ENCODE measurements around the gene SLC25A13.

Gene SLC25A13

GRCh38 chr7:96314402-96315124, 7.3 kb downstream of the SLC25A13 start:
- no peaks in the 10 kb centered on the region for H3K27me3 Mint-ChIP-seq
- DNase-seq (ENCODE audit: low spot score in 2 of 2): no peak
- no peak overlapping the region for H3K27ac Mint-ChIP-seq
- no peak for ATAC-seq (ENCODE audit: low read depth)
- H3K4me3 Mint-ChIP-seq: no peak overlapping the region
- peaks cover 21% of the 10 kb centered on the region for H3K36me3 Mint-ChIP-seq
- H3K9me3 Mint-ChIP-seq: no peaks in the 10 kb centered on the region
- peaks cover 38% of the 10 kb centered on the region for H3K4me1 Mint-ChIP-seq

GRCh38 chr7:96313940-96314339, 8.0 kb downstream of the SLC25A13 start:
- ATAC-seq (ENCODE audit: low read depth) (no peak), DNase-seq (ENCODE audit: low spot score in 2 of 2) (no peak)
- Mint-ChIP-seq H3K27me3 (no peaks in the 10 kb centered on the region), H3K4me1 (peaks cover 39% of the 10 kb centered on the region), H3K36me3 (peaks cover 21% of the 10 kb centered on the region), H3K4me3 (no peak overlapping the region), H3K27ac (no peak overlapping the region), H3K9me3 (no peaks in the 10 kb centered on the region)

- Mint-ChIP-seq H3K4me1 (peaks cover 42% of the 10 kb centered on the region), H3K36me3 (peaks cover 18% of the 10 kb centered on the region), H3K27ac (no peak overlapping the region), H3K9me3 (no peaks in the 10 kb centered on the region), H3K4me3 (no peak overlapping the region), H3K27me3 (no peaks in the 10 kb centered on the region)
- DNase-seq (ENCODE audit: low spot score in 2 of 2): no peak
- ATAC-seq (ENCODE audit: low read depth): no peak
Measured at GRCh38 chr7:96312502-96312901, 9.4 kb downstream of the SLC25A13 start.

GRCh38 chr7:96311967-96312366, 9.9 kb downstream of the SLC25A13 start:
- peaks cover 41% of the 10 kb centered on the region for H3K4me1 Mint-ChIP-seq
- H3K27me3 Mint-ChIP-seq: no peaks in the 10 kb centered on the region
- peak overlapping the region; percentile 38 for H3K27ac Mint-ChIP-seq
- ATAC-seq (ENCODE audit: low read depth) (no peak), DNase-seq (ENCODE audit: low spot score in 2 of 2) (no peak)
- H3K36me3 Mint-ChIP-seq: peaks cover 18% of the 10 kb centered on the region
- no peak overlapping the region for H3K4me3 Mint-ChIP-seq
- no peaks in the 10 kb centered on the region for H3K9me3 Mint-ChIP-seq

- no peaks in the 10 kb centered on the region for H3K27me3 Mint-ChIP-seq
- DNase-seq (ENCODE audit: low spot score in 2 of 2): no peak
- H3K27ac Mint-ChIP-seq: no peak overlapping the region
- peaks cover 47% of the 10 kb centered on the region for H3K4me1 Mint-ChIP-seq
- H3K36me3 Mint-ChIP-seq: peaks cover 18% of the 10 kb centered on the region
- ATAC-seq (ENCODE audit: low read depth): no peak
- no peak overlapping the region for H3K4me3 Mint-ChIP-seq
- H3K9me3 Mint-ChIP-seq: no peaks in the 10 kb centered on the region
Measured at GRCh38 chr7:96310110-96310509, 11.8 kb downstream of the SLC25A13 start.

GRCh38 chr7:96308950-96309263, 13.0 kb downstream of the SLC25A13 start:
- Mint-ChIP-seq H3K27ac (peak overlapping the region; percentile 22), H3K4me3 (no peak overlapping the region), H3K9me3 (no peaks in the 10 kb centered on the region), H3K4me1 (peaks cover 42% of the 10 kb centered on the region), H3K27me3 (no peaks in the 10 kb centered on the region), H3K36me3 (peaks cover 16% of the 10 kb centered on the region)
- ATAC-seq (ENCODE audit: low read depth) (no peak), DNase-seq (ENCODE audit: low spot score in 2 of 2) (no peak)

DNA sequence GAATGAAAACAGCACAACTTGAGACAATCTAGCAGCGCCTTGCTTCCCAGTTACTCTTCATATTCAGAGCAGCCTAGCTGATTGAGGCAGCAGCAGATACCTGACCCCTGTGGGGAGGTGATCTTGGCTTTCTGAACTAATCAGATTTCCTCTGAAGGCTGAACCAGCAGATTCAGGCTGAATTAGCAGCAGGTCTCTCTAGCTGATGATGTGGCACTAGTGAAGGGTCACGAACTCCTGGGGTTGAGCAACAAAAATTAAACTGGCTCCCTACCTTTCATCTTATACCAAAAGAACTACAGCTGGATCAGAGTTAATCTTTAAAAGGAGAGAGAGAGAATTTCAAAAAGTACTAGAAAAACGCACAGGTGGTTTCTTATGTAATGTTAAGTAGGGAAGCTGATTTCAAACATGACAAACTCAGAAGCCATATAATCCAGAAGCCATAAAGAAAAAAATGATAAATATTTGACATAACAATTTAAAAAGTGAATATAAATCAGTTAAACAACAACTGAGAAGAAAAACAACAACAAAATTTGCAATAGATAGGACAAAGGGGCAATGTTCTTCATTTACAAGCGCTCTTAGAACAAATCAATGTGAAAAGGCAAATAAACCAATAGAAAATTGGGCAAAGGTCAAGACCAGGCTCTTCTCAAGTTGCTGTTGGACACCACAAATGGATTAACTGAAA, 13.5 kb downstream of the SLC25A13 start:
- H3K27ac Mint-ChIP-seq: peak overlapping the region; percentile 22

DNA sequence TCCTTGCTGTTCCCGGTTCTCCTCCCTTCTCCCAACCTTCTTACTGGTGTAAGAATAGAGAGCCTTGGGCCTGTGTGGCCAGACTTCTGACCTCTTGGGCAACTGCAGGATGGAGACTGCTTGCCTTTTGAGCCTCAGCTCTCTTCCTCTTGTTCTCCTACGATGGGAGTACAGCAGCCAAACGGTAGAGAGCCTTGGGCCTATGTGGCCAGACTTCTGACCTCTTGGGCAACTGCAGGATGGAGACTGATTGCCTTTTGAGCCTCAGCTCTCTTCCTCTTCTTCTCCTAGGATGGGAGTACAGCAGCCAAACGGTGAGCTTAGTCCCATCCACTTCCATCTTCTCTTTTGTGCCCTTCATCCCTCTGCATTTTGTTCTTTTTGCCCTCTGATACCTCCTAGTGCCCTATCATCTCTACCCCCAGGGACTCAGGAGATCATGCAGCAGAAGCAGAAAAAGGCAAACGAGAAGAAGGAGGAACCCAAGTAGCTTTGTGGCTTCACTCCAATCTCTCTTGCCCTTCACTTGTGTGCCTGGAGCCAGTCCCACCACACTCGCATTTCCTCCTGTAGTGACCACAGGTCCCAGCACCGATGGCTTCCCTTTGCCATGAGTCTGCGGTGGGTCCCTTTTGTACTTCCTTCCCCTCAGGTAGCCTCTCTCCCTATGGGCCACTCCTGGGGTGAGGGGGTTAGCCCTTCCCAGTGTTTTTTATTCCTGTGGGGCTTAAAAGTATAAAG, 15.3 kb downstream of the SLC25A13 start:
- ATAC-seq (ENCODE audit: low read depth): no peak
- H3K9me3 Mint-ChIP-seq: no peaks in the 10 kb centered on the region
- H3K27ac Mint-ChIP-seq: no peak overlapping the region
- H3K27me3 Mint-ChIP-seq: no peaks in the 10 kb centered on the region
- no peak overlapping the region for H3K4me3 Mint-ChIP-seq
- H3K36me3 Mint-ChIP-seq: peaks cover 9% of the 10 kb centered on the region
- DNase-seq (ENCODE audit: low spot score in 2 of 2): no peak
- peaks cover 36% of the 10 kb centered on the region for H3K4me1 Mint-ChIP-seq

More for the DNA sequence above, 13.5 kb downstream of the SLC25A13 start:
- DNase-seq (ENCODE audit: low spot score in 2 of 2): no peak
- no peaks in the 10 kb centered on the region for H3K9me3 Mint-ChIP-seq
- no peak overlapping the region for H3K4me3 Mint-ChIP-seq
- peaks cover 40% of the 10 kb centered on the region for H3K4me1 Mint-ChIP-seq
- peaks cover 14% of the 10 kb centered on the region for H3K36me3 Mint-ChIP-seq
- no peak for ATAC-seq (ENCODE audit: low read depth)
- no peaks in the 10 kb centered on the region for H3K27me3 Mint-ChIP-seq

DNA sequence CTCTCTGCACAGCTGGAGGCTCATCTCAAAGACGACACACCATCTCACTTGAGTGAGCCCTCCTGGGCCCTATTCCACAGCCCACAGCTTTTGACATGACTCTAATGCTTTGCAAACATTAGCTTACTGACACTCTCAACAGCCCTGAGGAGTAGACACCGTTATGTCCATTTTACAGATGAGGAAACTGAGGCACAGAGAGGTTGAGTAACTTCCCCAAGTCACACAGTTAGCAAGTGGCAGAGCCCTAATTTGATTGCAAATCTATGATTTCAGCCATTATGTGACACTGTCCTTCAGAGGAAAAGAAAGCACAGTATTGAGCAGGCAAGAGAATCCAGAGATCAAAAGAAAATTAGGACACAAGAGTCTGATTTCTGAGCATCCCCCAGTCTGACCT, 16.0 kb downstream of the SLC25A13 start:
- Mint-ChIP-seq H3K27me3 (no peaks in the 10 kb centered on the region), H3K9me3 (no peaks in the 10 kb centered on the region), H3K4me3 (no peak overlapping the region), H3K27ac (no peak overlapping the region), H3K36me3 (peaks cover 9% of the 10 kb centered on the region), H3K4me1 (peaks cover 34% of the 10 kb centered on the region)
- ATAC-seq (ENCODE audit: low read depth) (no peak), DNase-seq (ENCODE audit: low spot score in 2 of 2) (no peak)

GRCh38 chr7:96304573-96304972, 17.3 kb downstream of the SLC25A13 start:
- peaks cover 35% of the 10 kb centered on the region for H3K4me1 Mint-ChIP-seq
- ATAC-seq (ENCODE audit: low read depth) (no peak), DNase-seq (ENCODE audit: low spot score in 2 of 2) (no peak)
- H3K27ac Mint-ChIP-seq: no peak overlapping the region
- no peaks in the 10 kb centered on the region for H3K9me3 Mint-ChIP-seq
- H3K36me3 Mint-ChIP-seq: peaks cover 9% of the 10 kb centered on the region
- H3K27me3 Mint-ChIP-seq: no peaks in the 10 kb centered on the region
- no peak overlapping the region for H3K4me3 Mint-ChIP-seq

DNA sequence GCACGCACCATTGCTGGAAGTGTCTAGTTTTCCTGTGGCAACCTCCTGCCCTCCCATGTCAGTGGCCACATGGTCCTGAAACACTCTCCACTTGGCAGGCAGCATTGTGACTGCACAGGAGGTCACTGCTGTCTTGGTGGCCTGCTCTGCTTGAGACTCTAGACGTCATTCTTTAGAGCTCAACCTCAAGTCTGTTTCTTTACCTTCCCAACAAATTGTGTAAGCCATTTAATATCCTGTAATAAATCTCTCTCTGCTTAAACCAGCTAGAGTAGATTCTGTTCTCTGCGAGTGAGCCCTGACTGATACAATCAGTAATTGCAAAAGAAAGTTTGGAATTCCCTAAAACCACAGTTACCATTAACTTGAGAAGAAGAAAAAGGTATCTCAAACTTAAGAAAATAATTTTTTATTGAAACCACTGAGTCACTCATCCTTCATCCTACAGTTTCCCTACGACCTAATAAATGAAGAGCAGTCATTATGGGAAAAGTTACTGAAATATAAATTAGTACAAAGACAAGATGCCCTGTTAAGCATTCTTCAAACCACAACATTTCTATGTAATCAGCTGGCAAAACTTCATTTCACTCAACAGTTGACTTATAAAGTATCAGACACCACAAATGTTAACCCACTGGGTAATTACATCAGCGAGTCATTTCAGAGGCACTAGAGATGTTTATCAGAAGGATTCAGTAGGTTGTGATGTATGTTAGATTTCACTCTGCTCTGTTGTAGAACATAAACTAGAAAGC, 18.0 kb downstream of the SLC25A13 start:
- no peak for DNase-seq (ENCODE audit: low spot score in 2 of 2)
- Mint-ChIP-seq H3K9me3 (no peaks in the 10 kb centered on the region), H3K36me3 (peaks cover 9% of the 10 kb centered on the region), H3K27me3 (no peaks in the 10 kb centered on the region), H3K27ac (no peak overlapping the region), H3K4me1 (peaks cover 37% of the 10 kb centered on the region), H3K4me3 (no peak overlapping the region)
- ATAC-seq (ENCODE audit: low read depth): no peak

- no peak overlapping the region for H3K4me3 Mint-ChIP-seq
- H3K9me3 Mint-ChIP-seq: no peaks in the 10 kb centered on the region
- peaks cover 34% of the 10 kb centered on the region for H3K4me1 Mint-ChIP-seq
- H3K27me3 Mint-ChIP-seq: no peaks in the 10 kb centered on the region
- no peak overlapping the region for H3K27ac Mint-ChIP-seq
- peaks cover 9% of the 10 kb centered on the region for H3K36me3 Mint-ChIP-seq
- no peak for ATAC-seq (ENCODE audit: low read depth)
- no peak for DNase-seq (ENCODE audit: low spot score in 2 of 2)
Measured at GRCh38 chr7:96303105-96303685, 18.7 kb downstream of the SLC25A13 start.

DNA sequence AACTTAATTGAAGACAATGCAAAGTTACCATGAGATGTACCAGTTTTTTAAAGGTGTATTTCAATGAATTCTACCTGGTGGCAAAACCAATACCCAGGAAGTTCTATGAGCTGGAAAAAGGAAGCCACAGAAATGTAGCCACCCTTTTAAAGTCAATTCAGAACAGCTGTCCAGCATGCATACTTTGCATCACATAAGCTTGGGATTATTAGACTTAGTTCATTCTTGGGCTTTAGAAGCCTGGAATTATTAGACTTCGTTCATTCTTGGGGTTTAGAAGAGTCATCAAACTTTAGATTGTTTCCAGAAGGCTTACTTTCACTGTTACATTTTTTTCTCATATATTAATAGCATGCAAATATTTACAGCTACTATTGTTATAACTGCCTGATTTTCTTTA, 20.9 kb downstream of the SLC25A13 start:
- no peak for DNase-seq (ENCODE audit: low spot score in 2 of 2)
- H3K4me1 Mint-ChIP-seq: peaks cover 24% of the 10 kb centered on the region
- no peaks in the 10 kb centered on the region for H3K27me3 Mint-ChIP-seq
- peaks cover 7% of the 10 kb centered on the region for H3K36me3 Mint-ChIP-seq
- H3K9me3 Mint-ChIP-seq: no peaks in the 10 kb centered on the region
- ATAC-seq (ENCODE audit: low read depth): no peak
- no peak overlapping the region for H3K4me3 Mint-ChIP-seq
- no peak overlapping the region for H3K27ac Mint-ChIP-seq

Measured in memory B cell (primary cell).